ENCODE results near the gene PRAMEF25. TPM values are rescaled to one million over a fixed set of nuclear protein-coding genes. Genes with fewer than 3 reads are reported as not detected.
"Not testable (repeated sequence)": the region's sequence is repeated elsewhere in the genome, so short reads cannot be mapped to it uniquely, and the experiment has no call there.

PRAMEF25 gene
- not detected for total RNA-seq

DNA sequence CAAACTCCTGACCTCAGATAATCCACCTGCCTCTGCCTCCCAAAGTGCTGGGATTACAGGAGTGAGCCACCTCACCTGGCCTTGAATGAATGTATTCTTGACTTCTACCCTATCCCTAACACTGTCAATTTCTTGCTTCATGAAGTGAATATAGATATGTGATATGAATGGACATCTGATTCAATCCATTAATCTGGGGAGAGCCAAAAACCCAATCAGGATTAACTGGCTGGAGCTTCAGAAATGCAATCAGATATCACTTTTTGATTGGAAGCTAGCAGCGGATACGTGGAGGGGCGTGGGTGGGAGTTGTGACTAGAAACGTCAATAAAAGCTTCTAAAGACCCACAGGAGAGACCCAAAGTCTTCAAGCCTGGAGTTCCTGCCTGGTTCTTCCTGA lies at the start of gene PRAMEF25:
Gene PRAMEF25 (plus strand): TSS at position 301 of the 400 bp plus-strand sequence. CDS start 2,920 bp downstream, outside the sequence.
- H3K27ac ChIP-seq, H3K36me3 ChIP-seq, H3K9me3 ChIP-seq, DNase-seq, H3K4me1 ChIP-seq, H3K4me3 ChIP-seq, H3K27me3 ChIP-seq: not testable (repeated sequence)

DNA sequence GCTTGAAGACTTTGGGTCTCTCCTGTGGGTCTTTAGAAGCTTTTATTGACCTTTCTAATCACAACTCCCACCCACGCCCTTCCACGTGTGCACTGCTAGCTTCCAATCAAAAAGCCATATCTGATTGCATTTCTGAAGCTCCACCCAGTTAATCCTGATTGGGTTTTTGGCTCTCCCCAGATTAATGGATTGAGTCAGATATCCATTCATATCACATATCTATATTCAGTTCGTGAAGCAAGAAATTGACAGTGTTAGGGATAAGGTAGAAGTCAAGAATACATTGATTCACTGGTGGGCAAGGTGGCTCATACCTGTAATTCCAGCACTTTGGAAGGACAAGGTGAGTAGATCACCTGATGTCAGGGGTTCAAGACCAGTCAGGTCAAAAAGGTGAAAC lies 14.1 kb upstream of the PRAMEF25 start, which contains the start of gene PRAMEF27:
Gene PRAMEF27 (minus strand): TSS at position 101 of the 400 bp plus-strand sequence. CDS start 2,916 bp downstream, outside the sequence.
- H3K9me3 ChIP-seq, H3K4me1 ChIP-seq, DNase-seq, H3K27me3 ChIP-seq, H3K36me3 ChIP-seq, H3K27ac ChIP-seq, H3K4me3 ChIP-seq: not testable (repeated sequence)

DNA sequence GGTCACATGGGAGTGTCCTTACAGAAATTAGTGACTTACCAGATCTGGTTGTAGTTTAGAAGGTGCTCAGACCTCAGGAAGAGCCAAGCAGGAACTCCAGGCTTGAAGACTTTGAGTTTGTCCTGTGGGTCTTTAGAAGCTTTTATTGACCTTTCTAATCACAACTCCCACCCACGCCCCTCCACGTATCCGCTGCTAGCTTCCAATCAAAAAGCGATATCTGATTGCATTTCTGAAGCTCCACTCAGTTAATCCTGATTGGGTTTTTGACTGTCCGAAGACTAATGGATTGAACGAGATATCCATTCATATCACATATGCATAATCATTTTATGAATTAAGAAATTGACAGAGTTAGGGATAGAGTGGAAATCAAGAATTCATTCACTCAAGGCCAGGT lies 46.2 kb downstream of the PRAMEF25 start, which contains the start of gene HNRNPCL2:
Gene HNRNPCL2 (minus strand): TSS at position 101 of the 400 bp plus-strand sequence. CDS start 454 bp downstream, outside the sequence.
- H3K4me3 ChIP-seq, H3K4me1 ChIP-seq, H3K36me3 ChIP-seq, DNase-seq, H3K27me3 ChIP-seq, H3K27ac ChIP-seq, H3K9me3 ChIP-seq: not testable (repeated sequence)

Other genes with a start within 250 kb of the PRAMEF25 start
- not detected for gene PRAMEF11, start 239.4 kb upstream of the PRAMEF25 start, total RNA-seq
- gene HNRNPCL1, start 222.1 kb upstream of the PRAMEF25 start, total RNA-seq = not detected
- not detected for gene PRAMEF2, start 213.7 kb upstream of the PRAMEF25 start, total RNA-seq
- gene PRAMEF4, start 184.6 kb upstream of the PRAMEF25 start, total RNA-seq = not detected
- gene PRAMEF10, start 172.5 kb upstream of the PRAMEF25 start, total RNA-seq = not detected
- not detected for gene PRAMEF7, start 154.2 kb upstream of the PRAMEF25 start, total RNA-seq
- not detected for gene PRAMEF6, start 123.2 kb upstream of the PRAMEF25 start, total RNA-seq
- gene PRAMEF27, start 14.2 kb upstream of the PRAMEF25 start, total RNA-seq = not detected
- gene HNRNPCL3, start 10.0 kb upstream of the PRAMEF25 start, total RNA-seq = not detected
- not detected for gene HNRNPCL2, start 46.1 kb downstream of the PRAMEF25 start, total RNA-seq
- gene PRAMEF26, start 85.2 kb downstream of the PRAMEF25 start, total RNA-seq = not detected
- gene HNRNPCL4, start 94.9 kb downstream of the PRAMEF25 start, total RNA-seq = not detected
- gene PRAMEF9, start 101.1 kb downstream of the PRAMEF25 start, total RNA-seq = not detected
- gene PRAMEF13, start 130.6 kb downstream of the PRAMEF25 start, total RNA-seq = not detected
- gene PRAMEF18, start 155.4 kb downstream of the PRAMEF25 start, total RNA-seq = not detected
- not detected for gene PRAMEF5, start 183.4 kb downstream of the PRAMEF25 start, total RNA-seq
- not detected for gene PRAMEF8, start 214.4 kb downstream of the PRAMEF25 start, total RNA-seq
- gene PRAMEF33, start 232.8 kb downstream of the PRAMEF25 start, total RNA-seq = not detected
- gene PRAMEF15, start 244.8 kb downstream of the PRAMEF25 start, total RNA-seq = not detected

Data from Peyer's patch (tissue), 4 donors.